ENCODE results near the gene ZNF423. TPM values are rescaled to one million over a fixed set of nuclear protein-coding genes. Genes with fewer than 3 reads are reported as not detected.

The ZNF423 gene
- polyA plus RNA-seq, 10 donors = 23.2 to 28.8 (median 26.3) TPM

GRCh38 chr16:49537924-49538459 lies 317.9 kb downstream of the ZNF423 start:
- DNase-seq = no peak

- DNase-seq = no peak
Measured at GRCh38 chr16:49534901-49535610, 320.9 kb downstream of the ZNF423 start.

- no peak for DNase-seq
Measured at GRCh38 chr16:49533422-49533821, 322.5 kb downstream of the ZNF423 start.

- DNase-seq = no peak
Measured at GRCh38 chr16:49532873-49533272, 323.0 kb downstream of the ZNF423 start.

- DNase-seq = no peak
Measured at GRCh38 chr16:49531931-49532840, 323.7 kb downstream of the ZNF423 start.

GRCh38 chr16:49531425-49531824 lies 324.5 kb downstream of the ZNF423 start:
- no peak for DNase-seq

GRCh38 chr16:49530427-49530970 lies 325.4 kb downstream of the ZNF423 start:
- DNase-seq = no peak

GRCh38 chr16:49529411-49530045 lies 326.4 kb downstream of the ZNF423 start:
- no peak for DNase-seq

GRCh38 chr16:49528866-49529288 lies 327.0 kb downstream of the ZNF423 start:
- DNase-seq = no peak

GRCh38 chr16:49528060-49528865 lies 327.6 kb downstream of the ZNF423 start:
- peak in 2 of 3 donors; percentile 14 to 69 for DNase-seq

GRCh38 chr16:49527611-49528010 lies 328.3 kb downstream of the ZNF423 start:
- peak in 1 of 3 donors; percentile 40 for DNase-seq

GRCh38 chr16:49526860-49527365 lies 329.0 kb downstream of the ZNF423 start:
- no peak for DNase-seq

- no peak for DNase-seq
Measured at GRCh38 chr16:49524947-49525315, 331.0 kb downstream of the ZNF423 start.

GRCh38 chr16:49524216-49524946 lies 331.5 kb downstream of the ZNF423 start:
- DNase-seq = no peak

- DNase-seq = no peak
Measured at GRCh38 chr16:49523435-49524159, 332.3 kb downstream of the ZNF423 start.

GRCh38 chr16:49521734-49522325 lies 334.1 kb downstream of the ZNF423 start:
- no peak for DNase-seq

GRCh38 chr16:49520492-49521038 lies 335.3 kb downstream of the ZNF423 start:
- no peak for DNase-seq

GRCh38 chr16:49519741-49520140 lies 336.2 kb downstream of the ZNF423 start:
- DNase-seq = no peak
